GM12891 (cell line): ENCODE measurements around the gene SPON1.
"Not testable (repeated sequence)": the region's sequence is repeated elsewhere in the genome, so short reads cannot be mapped to it uniquely, and the experiment has no call there.

ENCODE experiments used
- POLR2A ChIP-seq: IDR thresholded peaks from 2 replicates; pipeline ENCODE4 v1.6.1; 2011; ENCODE audit warnings: low read depth, low read length, control low read depth
- TAF1 ChIP-seq: IDR thresholded peaks from 2 replicates; pipeline ENCODE4 v1.6.1; 2011; ENCODE audit warnings: low read depth, low read length, control low read depth

DNA sequence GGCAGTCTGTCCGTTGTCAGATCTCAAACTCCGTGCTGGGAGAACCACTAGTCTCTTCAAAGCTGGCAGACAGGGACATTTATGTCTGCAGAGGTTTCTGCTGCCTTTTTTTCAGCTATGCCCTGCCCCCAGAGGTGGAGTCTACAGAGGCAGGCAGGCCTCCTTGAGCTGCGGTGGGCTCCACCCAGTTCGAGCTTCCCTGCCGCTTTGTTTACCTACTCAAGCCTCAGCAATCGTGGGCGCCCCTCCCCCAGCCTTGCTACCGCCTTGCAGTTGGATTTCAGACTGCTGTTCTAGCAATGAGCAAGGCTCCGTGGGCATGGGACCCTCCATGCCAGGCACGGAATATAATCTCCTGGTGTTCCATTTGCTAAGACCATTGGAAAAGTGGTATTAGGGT is 23.7 kb upstream of the SPON1 start:
- TF ChIP-seq POLR2A, TAF1: not testable (repeated sequence)
